ENCODE results near the gene SYT8. TPM values are rescaled to one million over a fixed set of nuclear protein-coding genes. Genes with fewer than 3 reads are reported as not detected.

The SYT8 gene
- total RNA-seq, 4 donors from 2014 or later: 2.0 TPM; not detected in 3

GRCh38 chr11:1823376-1824220 is 11.2 kb upstream of the SYT8 start:
- H3K4me1 ChIP-seq: no peaks in the 10 kb centered on the region
- no peak for TF ChIP-seq CTCF (IDR thresholded peaks at IDR 0.05)
- TF ChIP-seq POLR2A (IDR thresholded peaks at IDR 0.05): no peak
- H3K27ac ChIP-seq: no peak overlapping the region
- no peak for DNase-seq
- H3K36me3 ChIP-seq: no peaks in the 10 kb centered on the region
- intact Hi-C loops (cut with DNase I; ENCODE audit: low total_unique reads): no loop called here
- no peak overlapping the region for H3K4me3 ChIP-seq
- H3K27me3 ChIP-seq: no peaks in the 10 kb centered on the region
- no peaks in the 10 kb centered on the region for H3K9me3 ChIP-seq

- no peaks in the 10 kb centered on the region for H3K4me1 ChIP-seq
- no peaks in the 10 kb centered on the region for H3K36me3 ChIP-seq
- H3K4me3 ChIP-seq: no peak overlapping the region
- H3K27ac ChIP-seq: no peak overlapping the region
- no peaks in the 10 kb centered on the region for H3K9me3 ChIP-seq
- DNase-seq: no peak
- no peak for TF ChIP-seq CTCF (IDR thresholded peaks at IDR 0.05)
- TF ChIP-seq POLR2A (IDR thresholded peaks at IDR 0.05): no peak
- intact Hi-C loops (cut with DNase I; ENCODE audit: low total_unique reads): no loop called here
- H3K27me3 ChIP-seq: no peaks in the 10 kb centered on the region
Measured at GRCh38 chr11:1824221-1825038, 10.4 kb upstream of the SYT8 start.

- no peaks in the 10 kb centered on the region for H3K4me1 ChIP-seq
- no peak for DNase-seq
- no peaks in the 10 kb centered on the region for H3K36me3 ChIP-seq
- H3K27ac ChIP-seq: no peak overlapping the region
- intact Hi-C loops (cut with DNase I; ENCODE audit: low total_unique reads): no loop called here
- no peak for TF ChIP-seq CTCF (IDR thresholded peaks at IDR 0.05)
- TF ChIP-seq POLR2A (IDR thresholded peaks at IDR 0.05): no peak
- H3K4me3 ChIP-seq: no peak overlapping the region
- H3K9me3 ChIP-seq: no peaks in the 10 kb centered on the region
- no peaks in the 10 kb centered on the region for H3K27me3 ChIP-seq
Measured at GRCh38 chr11:1825039-1825740, 9.6 kb upstream of the SYT8 start.

- Histone ChIP-seq H3K36me3 (no peaks in the 10 kb centered on the region), H3K27ac (no peak overlapping the region), H3K27me3 (no peaks in the 10 kb centered on the region), H3K4me1 (no peaks in the 10 kb centered on the region), H3K4me3 (no peak overlapping the region), H3K9me3 (no peaks in the 10 kb centered on the region)
- intact Hi-C loops (cut with DNase I; ENCODE audit: low total_unique reads): no loop called here
- TF ChIP-seq POLR2A (IDR thresholded peaks at IDR 0.05): no peak
- no peak for TF ChIP-seq CTCF (IDR thresholded peaks at IDR 0.05)
- DNase-seq: no peak
Measured at GRCh38 chr11:1825785-1826451, 8.9 kb upstream of the SYT8 start.

All from uterus (tissue), 4 donors.